ENCODE measurements around the gene RGS9BP.
"Not testable (repeated sequence)": the region's sequence is repeated elsewhere in the genome, so short reads cannot be mapped to it uniquely, and the experiment has no call there.

RGS9BP gene

DNA sequence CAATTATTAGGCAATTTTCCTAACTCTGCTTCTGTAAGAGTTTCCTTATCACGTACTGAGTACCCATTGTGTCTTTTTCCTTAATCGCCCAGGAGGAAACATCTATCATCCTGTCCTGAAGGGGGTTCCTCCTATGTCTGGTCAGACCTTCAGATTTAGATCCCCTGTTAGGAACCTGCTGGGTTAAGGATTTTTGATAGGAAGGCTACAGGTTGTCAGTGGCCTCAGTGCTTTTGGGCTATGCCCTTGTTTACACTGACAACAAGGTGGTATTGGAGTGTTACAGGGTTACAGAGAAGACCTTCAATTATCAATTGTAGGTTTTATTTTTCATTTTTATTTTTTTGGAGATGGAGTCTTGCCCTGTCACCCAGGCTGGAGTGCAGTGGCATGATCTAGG, 19.2 kb downstream of the RGS9BP start:
- H3K9me3 ChIP-seq (ENCODE audit: insufficient read depth, low read length); H3K27me3 ChIP-seq (ENCODE audit: low read length); H3K9ac ChIP-seq (ENCODE audit: low read length); H3F3A ChIP-seq (ENCODE audit: insufficient read depth); H3K36me3 ChIP-seq (ENCODE audit: low read length); H4K20me1 ChIP-seq (ENCODE audit: low read depth, low read length); H2AFZ ChIP-seq (ENCODE audit: low read depth, low read length, severe bottlenecking); H3K4me3 ChIP-seq (ENCODE audit: insufficient read depth, low read length, poor library complexity, severe bottlenecking); H3K27ac ChIP-seq (ENCODE audit: low read depth, low read length); H3K9me2 ChIP-seq (replicated peaks; ENCODE audit: insufficient read depth, low read length): not testable (repeated sequence)
- peak overlapping the region; percentile 60 for H3K4me2 ChIP-seq (ENCODE audit: low read depth, low read length, poor library complexity, severe bottlenecking)
- peaks cover 38% of the 10 kb centered on the region for H3K79me2 ChIP-seq (ENCODE audit: insufficient read depth, low read length)

DNA sequence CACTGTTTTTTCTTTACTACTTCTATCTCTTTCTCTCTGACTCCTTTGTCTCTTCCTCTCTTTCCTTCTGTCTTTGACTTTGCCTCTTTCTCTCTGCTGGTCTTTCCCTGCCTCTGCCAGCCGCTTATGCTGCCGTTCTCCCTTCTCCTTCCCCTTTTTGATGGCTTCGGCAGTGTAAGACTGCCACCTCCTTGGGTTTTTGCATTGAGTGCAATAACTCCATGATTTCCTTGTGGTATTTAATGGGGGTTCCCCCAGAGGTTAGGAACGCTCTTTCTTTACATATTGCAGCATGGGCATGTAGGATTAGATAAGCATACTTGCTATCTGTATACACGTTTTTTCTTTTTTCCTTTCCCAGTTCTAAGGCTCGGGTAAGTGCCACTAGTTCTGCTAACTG, 19.9 kb downstream of the RGS9BP start:
- not testable (repeated sequence) for H3F3A ChIP-seq (ENCODE audit: insufficient read depth); H3K4me3 ChIP-seq (ENCODE audit: insufficient read depth, low read length, poor library complexity, severe bottlenecking); H3K4me2 ChIP-seq (ENCODE audit: low read depth, low read length, poor library complexity, severe bottlenecking); H3K27ac ChIP-seq (ENCODE audit: low read depth, low read length); H3K36me3 ChIP-seq (ENCODE audit: low read length); H3K9ac ChIP-seq (ENCODE audit: low read length); H3K27me3 ChIP-seq (ENCODE audit: low read length); H2AFZ ChIP-seq (ENCODE audit: low read depth, low read length, severe bottlenecking); H4K20me1 ChIP-seq (ENCODE audit: low read depth, low read length); H3K9me2 ChIP-seq (replicated peaks; ENCODE audit: insufficient read depth, low read length); H3K9me3 ChIP-seq (ENCODE audit: insufficient read depth, low read length)
- H3K79me2 ChIP-seq (ENCODE audit: insufficient read depth, low read length) = peaks cover 38% of the 10 kb centered on the region

DNA sequence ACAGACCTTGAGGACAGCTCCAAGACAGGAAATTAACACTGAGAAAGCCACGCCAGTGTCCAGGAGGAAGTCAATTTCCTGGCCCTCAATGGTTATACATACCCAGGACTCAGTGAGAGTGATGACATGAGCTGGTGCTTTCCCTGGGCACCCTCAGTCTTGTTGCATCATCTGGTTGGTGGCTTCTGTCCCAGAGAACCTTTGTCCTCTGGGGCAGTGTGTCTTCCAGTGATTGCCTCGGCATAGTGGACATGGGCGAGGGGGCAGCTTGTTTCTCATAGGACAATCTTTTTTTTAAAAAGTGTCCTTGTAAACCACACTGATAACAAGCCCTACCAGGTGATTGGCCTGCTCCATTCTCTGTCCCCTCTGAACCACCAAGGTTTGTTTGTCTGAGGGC, 21.1 kb downstream of the RGS9BP start:
- H3K4me2 ChIP-seq (ENCODE audit: low read depth, low read length, poor library complexity, severe bottlenecking) = not testable (repeated sequence)

DNA sequence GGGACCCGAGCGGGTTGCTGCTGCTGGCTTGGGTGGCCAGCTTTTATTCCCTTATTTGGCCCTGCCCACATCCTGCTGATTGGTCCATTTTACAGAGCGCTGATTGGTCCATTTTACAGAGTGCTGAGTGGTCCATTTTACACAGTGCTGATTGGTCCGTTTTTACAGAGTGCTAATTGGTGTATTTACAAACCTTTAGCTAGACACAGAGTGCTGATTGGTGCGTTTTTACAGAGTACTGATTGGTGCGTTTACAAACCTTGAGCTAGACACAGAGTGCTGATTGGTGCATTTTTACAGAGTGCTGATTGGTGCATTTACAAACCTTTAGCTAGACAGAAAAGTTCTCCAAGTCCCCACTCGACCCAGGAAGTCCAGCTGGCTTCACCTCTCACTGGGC, 24.5 kb downstream of the RGS9BP start:
- not testable (repeated sequence) for H3K27ac ChIP-seq (ENCODE audit: low read depth, low read length); H3F3A ChIP-seq (ENCODE audit: insufficient read depth); H2AFZ ChIP-seq (ENCODE audit: low read depth, low read length, severe bottlenecking); H3K4me2 ChIP-seq (ENCODE audit: low read depth, low read length, poor library complexity, severe bottlenecking); H3K4me3 ChIP-seq (ENCODE audit: insufficient read depth, low read length, poor library complexity, severe bottlenecking); H4K20me1 ChIP-seq (ENCODE audit: low read depth, low read length); H3K9ac ChIP-seq (ENCODE audit: low read length); H3K27me3 ChIP-seq (ENCODE audit: low read length); H3K9me2 ChIP-seq (replicated peaks; ENCODE audit: insufficient read depth, low read length); H3K9me3 ChIP-seq (ENCODE audit: insufficient read depth, low read length)
- H3K36me3 ChIP-seq (ENCODE audit: low read length) = peaks cover 27% of the 10 kb centered on the region
- peaks cover 31% of the 10 kb centered on the region for H3K79me2 ChIP-seq (ENCODE audit: insufficient read depth, low read length)

More for the DNA sequence above, 21.1 kb downstream of the RGS9BP start:
- H3K4me3 ChIP-seq (ENCODE audit: insufficient read depth, low read length, poor library complexity, severe bottlenecking); H2AFZ ChIP-seq (ENCODE audit: low read depth, low read length, severe bottlenecking); H3K27me3 ChIP-seq (ENCODE audit: low read length); H3F3A ChIP-seq (ENCODE audit: insufficient read depth); H3K9me3 ChIP-seq (ENCODE audit: insufficient read depth, low read length); H3K36me3 ChIP-seq (ENCODE audit: low read length); H3K9me2 ChIP-seq (replicated peaks; ENCODE audit: insufficient read depth, low read length); H4K20me1 ChIP-seq (ENCODE audit: low read depth, low read length); H3K27ac ChIP-seq (ENCODE audit: low read depth, low read length); H3K9ac ChIP-seq (ENCODE audit: low read length): not testable (repeated sequence)
- H3K79me2 ChIP-seq (ENCODE audit: insufficient read depth, low read length) = peaks cover 40% of the 10 kb centered on the region

DNA sequence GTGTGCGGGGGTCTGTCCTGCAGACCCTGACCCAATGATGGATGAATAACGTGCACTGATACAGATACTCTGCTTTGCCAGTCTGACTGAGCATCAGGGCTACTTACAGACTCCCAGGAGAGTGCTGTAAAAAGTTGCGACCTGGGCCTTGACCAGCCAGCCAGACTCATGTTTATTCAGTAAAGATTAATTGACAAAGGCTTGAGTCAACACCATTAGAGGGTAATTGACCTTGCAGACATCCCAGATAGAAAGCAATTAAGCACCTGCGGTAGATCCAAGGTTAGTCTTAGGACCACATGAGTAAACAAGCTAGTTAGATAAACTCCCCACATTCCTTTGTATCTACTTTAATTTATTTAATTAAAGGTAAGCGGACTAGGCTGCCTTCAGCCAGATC, 26.4 kb downstream of the RGS9BP start:
- TF ChIP-seq, protein P1, sequence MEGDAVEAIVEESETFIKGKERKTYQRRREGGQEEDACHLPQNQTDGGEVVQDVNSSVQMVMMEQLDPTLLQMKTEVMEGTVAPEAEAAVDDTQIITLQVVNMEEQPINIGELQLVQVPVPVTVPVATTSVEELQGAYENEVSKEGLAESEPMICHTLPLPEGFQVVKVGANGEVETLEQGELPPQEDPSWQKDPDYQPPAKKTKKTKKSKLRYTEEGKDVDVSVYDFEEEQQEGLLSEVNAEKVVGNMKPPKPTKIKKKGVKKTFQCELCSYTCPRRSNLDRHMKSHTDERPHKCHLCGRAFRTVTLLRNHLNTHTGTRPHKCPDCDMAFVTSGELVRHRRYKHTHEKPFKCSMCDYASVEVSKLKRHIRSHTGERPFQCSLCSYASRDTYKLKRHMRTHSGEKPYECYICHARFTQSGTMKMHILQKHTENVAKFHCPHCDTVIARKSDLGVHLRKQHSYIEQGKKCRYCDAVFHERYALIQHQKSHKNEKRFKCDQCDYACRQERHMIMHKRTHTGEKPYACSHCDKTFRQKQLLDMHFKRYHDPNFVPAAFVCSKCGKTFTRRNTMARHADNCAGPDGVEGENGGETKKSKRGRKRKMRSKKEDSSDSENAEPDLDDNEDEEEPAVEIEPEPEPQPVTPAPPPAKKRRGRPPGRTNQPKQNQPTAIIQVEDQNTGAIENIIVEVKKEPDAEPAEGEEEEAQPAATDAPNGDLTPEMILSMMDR (IDR thresholded peaks at IDR 0.05; ENCODE audit: insufficient read depth, low read length, poor library complexity, severe bottlenecking) = no peak
- no peak for TF ChIP-seq EZH2phosphoT487 (conservative IDR thresholded peaks at IDR 0.05; ENCODE audit: low read length)
- H3K4me3 ChIP-seq (ENCODE audit: insufficient read depth, low read length, poor library complexity, severe bottlenecking) = no peak overlapping the region
- no peaks in the 10 kb centered on the region for H4K20me1 ChIP-seq (ENCODE audit: low read depth, low read length)
- H2AFZ ChIP-seq (ENCODE audit: low read depth, low read length, severe bottlenecking) = no peak overlapping the region
- H3F3A ChIP-seq (ENCODE audit: insufficient read depth) = no peaks in the 10 kb centered on the region
- no peaks in the 10 kb centered on the region for H3K27me3 ChIP-seq (ENCODE audit: low read length)
- peaks cover 28% of the 10 kb centered on the region for H3K79me2 ChIP-seq (ENCODE audit: insufficient read depth, low read length)
- H3K9me2 ChIP-seq (replicated peaks; ENCODE audit: insufficient read depth, low read length) = no peaks in the 10 kb centered on the region
- H3K4me2 ChIP-seq (ENCODE audit: low read depth, low read length, poor library complexity, severe bottlenecking) = no peak overlapping the region
- H3K27ac ChIP-seq (ENCODE audit: low read depth, low read length) = no peak overlapping the region
- peaks cover 27% of the 10 kb centered on the region for H3K36me3 ChIP-seq (ENCODE audit: low read length)
- no peak overlapping the region for H3K9ac ChIP-seq (ENCODE audit: low read length)
- peaks cover 5% of the 10 kb centered on the region; the same call in 1 of the 2 replicates for H3K9me3 ChIP-seq (ENCODE audit: insufficient read depth, low read length)

DNA sequence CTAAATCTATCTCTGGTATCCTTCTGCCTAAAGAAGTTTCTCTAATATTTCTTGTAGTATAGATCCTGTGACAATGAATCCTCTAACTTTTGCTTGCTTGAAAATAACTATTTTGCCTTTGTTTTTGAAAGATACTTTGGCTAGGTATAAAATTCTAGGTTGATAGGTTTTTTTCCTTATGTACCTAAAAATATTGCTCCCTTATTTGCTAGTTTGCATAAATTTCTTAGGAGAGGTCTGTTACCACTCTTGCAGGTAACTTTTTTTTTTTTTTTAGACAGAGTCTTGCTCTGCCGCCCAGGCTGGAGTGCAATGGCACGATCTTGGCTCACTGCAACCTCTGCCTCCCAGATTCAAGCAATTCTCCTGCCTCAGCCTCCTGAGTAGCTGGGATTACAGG, 28.4 kb downstream of the RGS9BP start:
- H4K20me1 ChIP-seq (ENCODE audit: low read depth, low read length); H3K4me2 ChIP-seq (ENCODE audit: low read depth, low read length, poor library complexity, severe bottlenecking); H3K9me3 ChIP-seq (ENCODE audit: insufficient read depth, low read length); H3K27ac ChIP-seq (ENCODE audit: low read depth, low read length); H3K9me2 ChIP-seq (replicated peaks; ENCODE audit: insufficient read depth, low read length); H3K27me3 ChIP-seq (ENCODE audit: low read length); H3K4me3 ChIP-seq (ENCODE audit: insufficient read depth, low read length, poor library complexity, severe bottlenecking); H2AFZ ChIP-seq (ENCODE audit: low read depth, low read length, severe bottlenecking); H3F3A ChIP-seq (ENCODE audit: insufficient read depth); H3K9ac ChIP-seq (ENCODE audit: low read length): not testable (repeated sequence)
- peaks cover 27% of the 10 kb centered on the region for H3K36me3 ChIP-seq (ENCODE audit: low read length)
- peaks cover 28% of the 10 kb centered on the region for H3K79me2 ChIP-seq (ENCODE audit: insufficient read depth, low read length)

Data from SU-DHL-6 (cell line).